Measurements from ENCODE around the gene GPR89A.
"Not testable (repeated sequence)": the region's sequence is repeated elsewhere in the genome, so short reads cannot be mapped to it uniquely, and the experiment has no call there.

GPR89A gene

GRCh38 chr1:145607833-145608733 lies at the start of gene GPR89A:
Gene GPR89A, plus strand, starts transcription at chr1:145607988. Its CDS starts 146 bp downstream, at chr1:145608134.
- FAIRE-seq (peak; percentile 95), DNase-seq (ENCODE audit: insufficient read length, low spot score) (peak; percentile 64)
- peak; percentile 92 for TF ChIP-seq POLR2A (IDR thresholded peaks at IDR 0.05; ENCODE audit: low read depth, low read length)

DNA sequence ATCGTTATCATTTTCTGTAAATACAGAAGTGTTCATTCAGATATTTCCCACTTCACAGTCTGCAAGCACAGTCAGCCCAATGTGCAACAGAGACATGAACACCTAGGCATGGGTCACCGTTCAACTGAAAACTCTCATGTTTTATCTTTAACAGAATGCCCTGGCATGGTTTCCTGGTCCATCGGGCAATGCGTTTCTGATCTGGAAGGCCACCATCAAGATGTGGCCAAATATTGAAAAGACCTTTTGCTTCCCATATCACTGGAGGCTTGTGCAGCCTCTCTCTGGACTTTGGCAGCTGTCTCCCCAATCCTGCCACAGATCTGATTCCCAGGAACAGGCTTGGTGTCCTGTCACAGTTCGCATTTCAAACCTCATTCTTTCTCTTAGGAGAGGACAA lies 21.0 kb upstream of the GPR89A start:
- DNase-seq (ENCODE audit: insufficient read length, low spot score); FAIRE-seq: not testable (repeated sequence)

- FAIRE-seq; DNase-seq (ENCODE audit: insufficient read length, low spot score): not testable (repeated sequence)
These were observed 17.0 kb upstream of the GPR89A start for GRCh38 chr1:145590806-145591205.

DNA sequence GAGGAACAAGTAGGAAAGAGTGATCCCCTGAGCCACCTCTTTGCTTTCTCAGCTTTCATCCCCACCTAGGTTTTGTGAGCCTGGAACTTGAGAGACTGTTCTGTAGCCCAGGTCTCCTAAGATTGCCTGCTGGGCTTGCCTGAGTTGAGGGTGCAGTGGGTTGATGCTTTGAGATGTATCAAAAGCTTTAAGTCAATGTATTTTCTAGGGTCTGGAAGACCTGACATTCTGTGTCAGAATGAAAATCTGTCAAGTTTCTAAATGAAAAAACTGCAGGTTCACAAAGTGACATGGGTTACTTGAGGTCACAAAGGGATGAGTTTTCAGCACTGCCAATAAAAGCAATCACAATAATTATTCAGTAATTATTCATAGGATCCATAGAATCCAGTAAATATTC lies 15.4 kb upstream of the GPR89A start:
- not testable (repeated sequence) for FAIRE-seq; DNase-seq (ENCODE audit: insufficient read length, low spot score)

GRCh38 chr1:145595421-145595820 lies 12.4 kb upstream of the GPR89A start:
- DNase-seq (ENCODE audit: insufficient read length, low spot score); FAIRE-seq: not testable (repeated sequence)

GRCh38 chr1:145596236-145596635 lies 11.6 kb upstream of the GPR89A start:
- DNase-seq (ENCODE audit: insufficient read length, low spot score); FAIRE-seq: not testable (repeated sequence)

DNA sequence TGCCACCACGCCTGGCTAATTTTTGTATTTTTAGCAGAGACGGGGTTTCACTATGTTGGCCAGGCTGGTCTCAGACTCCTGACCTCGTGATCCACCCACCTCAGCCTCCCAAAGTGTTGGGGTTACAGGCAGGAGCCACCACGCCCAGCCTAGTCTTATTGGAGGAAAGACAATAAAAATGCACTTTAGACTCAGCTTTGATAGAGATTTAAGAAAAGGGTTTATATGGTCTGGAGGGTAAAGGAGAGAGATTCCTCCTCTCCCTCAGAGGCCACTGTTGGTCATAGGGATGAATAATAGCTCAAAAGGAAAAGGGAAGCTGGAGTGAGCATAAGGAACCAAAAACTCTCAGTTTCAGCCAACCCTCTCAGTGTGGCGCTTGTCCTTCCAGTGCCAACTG lies 8.4 kb upstream of the GPR89A start:
- not testable (repeated sequence) for DNase-seq (ENCODE audit: insufficient read length, low spot score); FAIRE-seq

DNA sequence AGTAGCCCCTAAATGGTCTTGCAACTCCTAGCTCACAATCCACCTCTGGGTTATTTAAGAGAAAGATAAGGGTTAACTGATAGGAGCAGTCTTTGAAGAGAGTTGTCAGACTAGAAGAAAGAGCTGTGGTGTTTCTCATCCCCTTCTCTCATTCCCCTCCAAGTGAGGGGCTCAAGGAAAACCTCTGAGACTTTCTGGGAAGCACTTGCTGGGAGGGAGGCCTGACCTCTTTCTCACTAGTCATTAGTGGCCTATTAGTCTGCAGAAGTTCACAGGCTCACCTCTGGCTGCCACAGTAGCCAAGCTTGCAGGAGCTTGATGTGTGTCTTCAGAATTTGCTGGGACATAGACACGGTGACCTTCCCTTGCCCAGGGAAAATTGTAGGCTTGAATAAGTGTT lies 6.2 kb upstream of the GPR89A start:
- no peak for TF ChIP-seq POLR2A (IDR thresholded peaks at IDR 0.05; ENCODE audit: low read depth, low read length)
- DNase-seq (ENCODE audit: insufficient read length, low spot score) (no peak), FAIRE-seq (no peak)

DNA sequence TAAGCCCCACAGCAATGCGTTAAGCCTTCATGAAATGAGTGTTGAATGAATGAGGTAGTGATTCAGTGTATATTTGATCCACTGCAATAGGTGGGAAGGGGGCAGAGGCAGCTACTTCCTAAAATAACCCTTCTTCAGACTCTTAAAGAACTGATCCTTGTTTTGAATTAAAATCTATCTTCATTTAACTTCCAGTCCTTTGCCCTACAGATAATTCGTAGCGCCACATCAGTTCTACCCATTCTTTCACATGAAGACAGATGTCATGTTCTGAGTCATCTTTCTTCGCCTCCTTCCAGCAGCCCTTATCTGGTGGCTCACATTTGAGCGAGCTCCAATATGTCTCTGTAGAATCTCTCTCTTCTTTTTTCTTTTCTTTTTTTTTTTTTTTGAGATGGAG lies 948 bp upstream of the GPR89A start:
- not testable (repeated sequence) for DNase-seq (ENCODE audit: insufficient read length, low spot score); FAIRE-seq

GRCh38 chr1:145607289-145607688 lies 499 bp upstream of the GPR89A start:
- FAIRE-seq; DNase-seq (ENCODE audit: insufficient read length, low spot score): not testable (repeated sequence)

GRCh38 chr1:145610744-145611143 lies 3.0 kb downstream of the GPR89A start:
- DNase-seq (ENCODE audit: insufficient read length, low spot score); FAIRE-seq: not testable (repeated sequence)

DNA sequence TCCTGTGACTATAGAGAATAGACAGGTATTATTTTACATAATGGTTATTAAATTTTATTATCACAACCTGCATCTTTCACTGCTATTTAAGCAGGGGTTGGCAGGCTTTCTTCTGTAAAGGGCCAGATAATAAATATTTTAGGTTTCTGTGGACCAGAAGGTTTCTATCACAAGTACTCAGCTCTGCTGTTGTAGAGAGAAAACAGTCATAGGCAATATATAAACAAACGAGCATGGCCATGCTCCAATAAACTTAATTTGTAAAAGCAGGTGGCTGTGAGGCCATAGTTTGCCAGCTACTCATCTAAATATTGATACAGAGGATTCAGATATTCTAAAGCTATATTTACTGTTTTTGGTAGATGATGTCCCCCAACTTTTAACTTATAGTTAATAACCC lies 12.3 kb downstream of the GPR89A start:
- DNase-seq (ENCODE audit: insufficient read length, low spot score); FAIRE-seq: not testable (repeated sequence)

DNA sequence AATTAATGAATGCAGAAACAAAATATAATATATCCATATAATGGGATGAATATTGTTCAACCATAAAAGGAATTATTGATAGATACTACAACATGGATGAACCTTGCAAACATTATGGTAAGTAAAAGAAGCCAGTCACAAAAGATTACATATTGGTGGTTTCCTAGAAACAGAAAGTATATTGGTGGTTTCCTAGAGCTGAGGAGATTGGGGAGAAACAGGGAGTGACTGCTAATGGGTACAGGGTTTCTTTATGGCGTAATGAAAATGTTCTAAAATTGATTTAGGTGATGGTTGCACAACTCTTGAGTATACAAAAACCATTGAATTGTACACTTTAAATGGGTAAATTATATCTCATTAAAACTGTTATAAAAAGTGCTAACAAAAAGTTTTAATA lies 14.4 kb downstream of the GPR89A start:
- peak; percentile 85 for FAIRE-seq
- DNase-seq (ENCODE audit: insufficient read length, low spot score) = not testable (repeated sequence)

DNA sequence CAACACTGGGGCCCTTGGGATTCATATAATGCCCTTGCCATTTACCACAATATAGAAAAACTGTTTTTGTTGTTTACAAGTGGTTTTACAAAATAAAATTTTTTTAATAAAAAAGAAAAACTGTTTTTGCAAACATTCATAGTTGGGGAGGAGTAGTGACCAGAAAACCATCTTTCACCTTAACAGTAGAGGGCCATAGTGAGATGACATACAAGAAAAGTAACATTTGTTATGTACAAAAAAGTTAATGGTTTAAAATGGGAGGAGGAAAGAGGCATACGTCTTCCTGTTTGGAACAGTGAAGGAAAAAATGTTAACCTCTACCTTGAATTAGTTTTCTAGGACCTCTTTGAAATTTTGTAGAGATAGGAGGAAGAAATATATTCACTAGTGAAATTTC lies 28.4 kb downstream of the GPR89A start:
- FAIRE-seq; DNase-seq (ENCODE audit: insufficient read length, low spot score): not testable (repeated sequence)

DNA sequence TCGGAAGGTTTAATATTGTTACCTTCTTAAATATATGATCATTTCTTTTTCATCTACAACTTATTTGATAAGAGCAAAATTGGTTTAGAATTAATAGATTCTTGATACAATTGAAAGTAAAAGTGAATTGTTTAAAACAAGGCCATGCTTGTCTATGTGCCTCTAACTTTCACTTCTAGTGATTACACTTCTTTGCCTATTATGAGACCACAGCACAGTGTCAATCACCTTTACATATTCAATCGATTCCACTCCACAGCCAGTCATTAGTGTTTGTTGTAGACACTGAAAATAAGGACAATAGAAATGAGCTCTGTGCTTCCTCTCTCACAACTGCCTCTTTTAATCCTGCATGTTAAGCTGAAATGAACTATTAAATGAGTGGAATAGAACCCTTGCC lies 34.1 kb downstream of the GPR89A start:
- DNase-seq (ENCODE audit: insufficient read length, low spot score); FAIRE-seq: not testable (repeated sequence)

GRCh38 chr1:145643990-145644389 lies 36.2 kb downstream of the GPR89A start:
- not testable (repeated sequence) for FAIRE-seq; DNase-seq (ENCODE audit: insufficient read length, low spot score)

DNA sequence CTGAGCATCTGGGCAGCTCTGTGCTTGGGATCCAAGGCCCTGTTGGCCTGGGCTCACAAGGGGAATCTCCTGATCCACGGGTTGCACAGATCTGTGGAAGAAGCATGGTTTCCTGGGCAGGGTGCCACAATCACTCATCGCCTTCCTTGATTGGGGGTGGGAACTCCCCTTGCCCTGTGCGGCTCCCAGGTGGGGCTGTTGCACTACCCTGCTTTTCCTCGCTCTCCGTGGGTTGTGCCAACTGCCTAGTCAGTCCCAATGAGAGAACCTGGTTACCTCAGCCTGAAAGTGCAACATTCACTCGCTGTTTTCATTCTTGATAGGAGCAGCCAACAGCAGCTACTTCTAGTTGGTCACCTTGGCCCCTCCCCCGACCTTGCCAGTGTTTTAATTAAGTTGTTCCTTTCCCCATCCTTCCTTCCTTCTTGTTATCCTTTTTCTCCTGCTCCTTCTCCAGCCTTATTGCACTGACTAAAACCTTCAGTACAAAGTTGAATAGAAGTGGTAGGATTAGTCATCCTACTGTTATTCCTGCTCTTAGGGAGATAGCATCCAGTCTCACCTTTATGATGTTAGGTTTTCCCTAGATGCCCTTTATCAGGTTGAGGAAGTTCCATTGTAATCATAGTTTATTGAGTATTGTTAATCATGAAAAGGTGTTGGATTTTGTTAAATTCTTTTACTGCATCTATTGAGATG lies 48.6 kb downstream of the GPR89A start:
- not testable (repeated sequence) for DNase-seq (ENCODE audit: insufficient read length, low spot score); FAIRE-seq

DNA sequence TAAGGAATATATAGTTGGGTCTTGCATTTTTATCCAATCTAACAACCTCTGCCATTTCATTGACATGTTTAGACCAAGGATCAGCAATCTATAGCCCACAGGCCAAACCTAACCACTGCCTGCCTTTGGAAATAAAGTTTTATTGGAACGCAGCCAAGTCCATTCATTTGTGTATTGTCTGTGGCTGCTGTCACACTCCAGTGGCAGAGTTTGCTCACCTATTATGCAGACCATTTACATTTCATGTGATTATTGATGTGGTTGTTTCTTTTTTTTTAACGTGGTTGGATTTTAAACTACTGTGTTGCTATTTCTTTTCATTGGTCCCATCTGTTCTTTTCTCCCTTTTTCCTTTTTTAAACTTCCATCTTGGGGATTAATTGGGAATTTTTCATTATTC lies 54.7 kb downstream of the GPR89A start:
- DNase-seq (ENCODE audit: insufficient read length, low spot score); FAIRE-seq: not testable (repeated sequence)

DNA sequence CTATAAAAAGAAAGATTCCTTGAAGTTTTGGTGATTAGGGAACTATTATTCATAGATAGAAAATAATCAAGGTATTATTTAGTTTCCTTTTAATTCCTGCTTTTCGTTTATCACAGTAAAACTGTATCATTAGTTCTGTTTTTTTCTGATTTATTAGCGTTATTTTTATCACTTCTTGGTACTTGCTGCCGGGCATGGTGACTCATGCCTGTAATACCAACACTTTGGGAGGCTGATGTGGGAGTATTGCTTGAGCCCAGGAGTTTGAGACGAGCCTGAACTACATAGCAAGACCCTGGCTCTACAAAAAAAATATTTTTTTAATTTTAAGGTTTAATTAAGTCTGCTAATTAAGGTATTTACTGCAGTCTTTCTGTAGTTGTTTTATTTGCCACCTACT lies 57.2 kb downstream of the GPR89A start:
- FAIRE-seq; DNase-seq (ENCODE audit: insufficient read length, low spot score): not testable (repeated sequence)

DNA sequence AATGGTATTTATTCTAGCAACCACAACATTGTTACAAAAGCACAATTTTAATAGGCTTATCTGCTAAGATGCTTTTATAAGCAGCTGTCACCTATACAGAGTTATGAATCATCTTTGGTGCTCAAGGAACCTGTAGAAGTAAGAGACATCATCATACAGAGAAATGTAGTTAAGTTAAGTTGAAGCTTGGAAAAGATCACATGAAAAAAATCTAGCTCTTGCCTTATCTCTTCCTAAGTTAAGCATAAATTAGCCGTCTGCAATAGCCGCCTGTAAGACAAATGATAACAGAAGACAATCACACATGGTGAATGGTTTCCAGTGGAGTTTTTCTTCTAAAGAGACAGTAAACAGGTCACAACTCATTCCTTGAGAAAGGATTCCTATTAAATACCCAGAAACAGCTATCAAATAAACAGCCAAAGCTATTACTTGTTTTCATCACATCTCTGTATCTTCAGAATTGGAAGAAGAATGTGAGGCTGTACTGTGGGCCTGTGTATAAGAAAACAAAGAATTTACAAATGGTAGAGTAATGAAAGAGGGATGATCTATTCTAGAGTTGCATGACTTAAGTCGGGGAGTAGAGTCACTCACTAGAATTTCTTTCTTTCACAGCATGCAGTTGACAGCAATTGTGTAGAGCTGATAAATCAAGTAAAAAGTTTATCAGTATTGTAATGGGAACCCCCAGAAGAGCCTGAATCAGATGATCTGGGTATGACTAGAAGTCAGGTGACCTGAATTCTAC lies 63.4 kb downstream of the GPR89A start:
- FAIRE-seq; DNase-seq (ENCODE audit: insufficient read length, low spot score): not testable (repeated sequence)
